EH (cell line): ENCODE data around the gene SGTA.
"Not testable (repeated sequence)": the region's sequence is repeated elsewhere in the genome, so short reads cannot be mapped to it uniquely, and the experiment has no call there.

ENCODE experiments used
- DNase-seq: peaks from one replicate; pipeline ENCODE4 v3.0.0-alpha.2; 2015; ENCODE audit warnings: low read depth

Gene SGTA

DNA sequence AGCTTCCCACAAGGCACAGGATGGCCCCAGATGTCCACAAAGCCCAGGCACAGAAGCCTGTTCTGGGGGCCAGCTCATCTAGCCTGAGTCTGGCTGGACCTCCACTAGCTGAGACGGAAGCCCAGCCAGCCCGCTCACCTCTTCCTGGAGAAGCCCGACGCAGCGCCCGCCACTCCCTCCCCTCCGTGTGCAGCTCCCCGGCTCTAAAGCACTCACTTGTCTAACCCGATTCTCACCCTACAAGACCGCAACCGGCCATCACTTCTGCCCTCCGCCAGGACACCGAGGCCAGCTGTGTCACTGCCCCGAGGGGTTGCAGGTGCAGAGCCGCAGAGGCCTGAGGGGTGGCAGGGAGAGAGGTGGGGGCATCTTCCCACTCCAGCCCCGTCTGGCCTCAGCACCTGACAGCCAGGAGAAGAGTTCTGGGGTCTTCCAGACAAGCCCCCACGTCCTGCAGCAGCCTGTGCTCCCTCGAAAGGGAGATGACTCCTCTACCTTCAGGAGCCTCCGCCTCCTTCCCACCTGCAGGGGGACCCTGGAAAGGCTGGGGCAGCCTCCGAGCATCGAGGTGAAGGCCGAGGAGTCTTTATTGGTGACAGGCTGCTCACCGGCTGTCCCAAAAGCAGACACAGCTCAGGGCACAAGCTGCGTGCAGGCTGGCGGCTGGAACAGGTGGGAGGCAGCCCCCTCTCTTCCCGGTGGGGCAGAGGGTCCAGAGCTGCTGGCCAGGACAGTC, 56.0 kb downstream of the SGTA start:
- DNase-seq: no peak

- no peak for DNase-seq
Measured at GRCh38 chr19:2726160-2726855, 56.8 kb downstream of the SGTA start.

GRCh38 chr19:2724148-2724557, 58.9 kb downstream of the SGTA start:
- no peak for DNase-seq

GRCh38 chr19:2723747-2724146, 59.3 kb downstream of the SGTA start:
- DNase-seq: no peak

DNA sequence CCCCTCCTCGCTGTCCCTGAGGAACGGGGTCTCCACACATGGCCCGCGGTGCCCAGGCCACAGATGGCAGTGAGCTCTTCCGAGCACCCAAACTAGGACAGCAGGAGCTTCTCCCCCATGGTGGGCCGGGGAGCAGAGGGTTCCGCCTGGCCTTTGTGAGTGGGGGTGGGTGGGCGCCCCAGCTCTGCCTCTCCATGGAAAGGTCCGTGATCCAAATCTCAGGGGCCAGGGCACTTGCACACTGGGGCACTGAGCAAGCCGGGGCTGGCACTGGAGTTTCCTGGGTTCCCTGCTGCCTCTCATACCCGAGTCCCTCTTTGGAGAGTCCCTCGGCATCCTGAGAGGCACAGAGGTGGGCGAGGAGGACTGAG, 59.7 kb downstream of the SGTA start:
- no peak for DNase-seq

GRCh38 chr19:2722541-2723344, 60.3 kb downstream of the SGTA start:
- peak; percentile 88 for DNase-seq

GRCh38 chr19:2721570-2722540, 61.2 kb downstream of the SGTA start:
- DNase-seq: no peak

GRCh38 chr19:2720777-2721569, 62.1 kb downstream of the SGTA start, which contains the start of gene DIRAS1:
Gene DIRAS1 (minus strand): TSS chr19:2721372. CDS start chr19:2717806, 3,566 bp downstream.
- DNase-seq: no peak

DNA sequence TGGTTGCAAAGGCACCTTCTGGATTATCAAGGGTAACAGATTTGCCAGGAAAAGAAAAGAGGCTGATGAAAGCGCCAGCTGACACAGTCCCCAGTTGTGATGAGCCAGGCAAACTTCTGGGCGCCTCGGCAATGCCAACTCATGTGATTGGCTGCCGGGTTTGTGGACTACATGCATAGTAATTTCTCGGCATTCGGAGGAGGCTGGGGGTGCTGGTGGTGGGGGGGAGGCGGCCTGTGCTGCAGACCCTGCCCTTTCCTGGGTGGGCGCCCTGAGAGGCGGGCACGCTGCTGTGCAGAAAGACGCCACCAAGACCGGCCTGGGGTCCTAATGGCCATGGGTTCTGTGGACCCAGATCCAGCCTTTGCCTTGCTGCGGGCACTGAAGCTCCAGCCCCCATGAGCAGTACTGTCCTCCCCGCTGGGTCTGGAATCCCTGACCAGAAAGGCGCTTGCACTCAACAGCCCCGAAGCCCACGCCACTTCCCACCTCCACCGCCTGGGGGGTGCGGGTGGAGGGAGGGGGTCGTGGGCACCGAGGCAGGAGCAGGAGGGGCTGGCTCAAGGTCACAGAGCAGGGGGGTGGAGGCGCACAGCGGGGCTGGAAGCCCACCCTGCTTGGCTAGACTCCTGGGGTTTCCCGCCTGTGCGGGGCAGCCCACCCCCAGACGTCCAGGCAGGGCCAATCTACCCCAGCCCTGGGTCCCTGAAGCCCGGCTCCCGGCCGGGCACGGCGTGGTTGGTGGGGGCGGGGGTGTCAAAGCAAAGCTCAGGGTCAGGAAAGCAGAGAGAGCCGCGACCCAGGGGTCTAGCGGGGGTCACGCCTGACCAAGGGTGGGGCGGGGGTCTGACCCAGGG, 62.9 kb downstream of the SGTA start:
- peak; percentile 52 for DNase-seq

DNA sequence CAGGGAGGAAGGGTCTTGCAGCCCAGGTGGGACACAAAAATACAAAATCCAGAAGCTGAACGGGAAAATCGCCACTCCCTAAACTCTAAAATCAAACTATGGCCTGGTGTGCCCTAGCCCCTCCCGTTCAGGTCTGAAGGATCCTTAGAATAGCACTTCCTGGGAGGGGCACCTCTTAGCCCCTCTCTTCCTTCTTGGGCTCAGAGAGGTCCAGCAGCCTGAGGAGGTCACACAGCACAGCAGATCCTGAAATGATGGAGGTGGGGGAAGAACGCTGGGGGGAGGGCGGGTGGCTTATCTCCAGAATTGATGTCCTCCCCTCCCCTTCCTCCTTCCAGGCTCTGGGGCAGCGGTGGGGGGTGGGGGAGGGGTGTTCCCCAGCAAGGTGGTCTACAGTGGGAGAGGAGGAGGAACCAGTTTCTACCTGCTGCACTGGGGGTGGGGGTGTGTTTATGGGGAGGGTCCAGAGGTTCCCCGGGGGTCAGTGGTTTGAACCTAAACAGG, 63.8 kb downstream of the SGTA start:
- no peak for DNase-seq

- DNase-seq: no peak
Measured at GRCh38 chr19:2717638-2718541, 65.2 kb downstream of the SGTA start.

- DNase-seq: no peak
Measured at GRCh38 chr19:2716722-2717637, 66.1 kb downstream of the SGTA start.

DNA sequence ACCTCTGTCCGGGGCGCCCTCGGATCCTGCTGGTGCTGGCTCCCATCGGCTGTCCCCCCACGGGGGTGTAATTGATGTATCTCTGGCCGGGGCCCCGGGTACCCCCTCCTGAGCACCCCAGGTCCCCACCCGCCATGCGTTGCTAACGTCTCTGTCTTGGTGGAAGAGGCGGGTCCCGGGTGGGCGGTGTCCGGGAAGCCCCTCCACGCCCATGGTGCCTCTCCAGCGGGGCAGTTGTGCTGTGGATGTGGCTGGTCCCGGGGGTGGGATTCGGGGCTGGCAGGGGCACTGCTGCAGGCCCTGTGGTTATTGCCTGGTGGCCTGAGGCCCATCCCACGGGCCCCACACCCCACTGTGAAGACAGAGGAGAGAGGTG, 66.8 kb downstream of the SGTA start:
- DNase-seq: no peak

GRCh38 chr19:2715470-2716274, 67.4 kb downstream of the SGTA start:
- no peak for DNase-seq

DNA sequence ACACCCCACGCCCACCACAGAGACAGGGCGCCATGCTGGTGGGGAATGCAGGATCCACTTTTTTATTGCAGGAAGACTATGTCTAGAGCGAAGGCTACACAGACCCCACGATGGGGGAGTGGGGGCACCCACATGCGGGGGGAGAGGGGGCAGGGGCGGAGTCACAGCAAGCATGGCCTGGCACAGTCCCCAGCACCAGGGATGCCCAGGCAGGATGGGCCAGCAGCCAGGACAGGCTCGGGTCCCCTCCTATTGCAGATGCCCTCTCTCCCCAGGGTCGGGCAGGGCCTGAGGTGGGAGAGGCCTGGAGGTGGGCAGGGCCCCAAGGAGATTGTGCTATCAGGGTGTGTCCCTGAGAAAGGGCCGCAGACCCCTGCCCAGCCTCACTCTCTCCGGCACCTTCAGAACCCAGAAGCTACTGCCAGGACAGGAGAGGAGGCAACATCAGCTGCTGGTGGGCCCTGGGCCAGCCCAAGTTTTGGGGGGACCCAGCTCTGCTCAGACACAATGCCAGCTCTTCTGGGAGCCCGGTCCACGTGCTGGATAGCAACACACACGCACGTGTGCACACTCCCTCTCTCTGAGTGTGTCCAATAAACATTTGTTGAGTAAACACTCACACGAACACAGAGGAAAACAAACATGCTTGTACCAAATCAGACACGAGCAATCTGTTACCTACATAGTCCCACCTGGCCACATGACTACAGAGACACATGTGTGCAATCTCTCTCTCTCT, 68.4 kb downstream of the SGTA start:
- no peak for DNase-seq

- not testable (repeated sequence) for DNase-seq
Measured at GRCh38 chr19:2714102-2714501, 69.0 kb downstream of the SGTA start.
